ENCODE data around the gene NEDD4.

GRCh38 chr15:55846116-55846707, 147.2 kb downstream of the NEDD4 start:
- no peak for TF ChIP-seq REST (IDR thresholded peaks at IDR 0.05; ENCODE audit: low read depth)
- TF ChIP-seq EGR1 (IDR thresholded peaks at IDR 0.05) = no peak
- no peak for TF ChIP-seq USF1 (IDR thresholded peaks at IDR 0.05)
- no peak for TF ChIP-seq MAX (IDR thresholded peaks at IDR 0.05)
- no peak for TF ChIP-seq FOXM1 (IDR thresholded peaks at IDR 0.05; ENCODE audit: borderline replicate concordance, low read depth)
- TF ChIP-seq CREB1 (IDR thresholded peaks at IDR 0.05; ENCODE audit: low read depth) = no peak
- TF ChIP-seq TAF1 (IDR thresholded peaks at IDR 0.05; ENCODE audit: low read depth) = no peak
- TF ChIP-seq CEBPB (IDR thresholded peaks at IDR 0.05) = no peak

All from Ishikawa (cell line).